Smooth muscle cell (in vitro differentiated cells): ENCODE data around the gene KCNK7. TPM values are rescaled to one million over a fixed set of nuclear protein-coding genes. Genes with fewer than 3 reads are reported as not detected.

Source experiments
- DNase-seq: peaks from one replicate; lab custom pipeline; 2025; ENCODE audit not compliant: unreplicated experiment; lab: John Stamatoyannopoulos, UW
- H2AFZ ChIP-seq: fragments of 200-600 bp; sonication (generic); 2 replicates; pipeline ENCODE4 v1.6.0; 2016; ENCODE audit warnings: antibody characterized with exemption, low read depth, mild to moderate bottlenecking
- H3F3A ChIP-seq: fragments of 200-600 bp; sonication (generic); 2 replicates; pipeline ENCODE4 v1.6.0; 2017; ENCODE audit warnings: antibody characterized with exemption, low read depth
- H3K27ac ChIP-seq: fragments of 200-600 bp; sonication (generic); 2 replicates; pipeline ENCODE4 v1.5.1; 2016; ENCODE audit warnings: low read depth, mild to moderate bottlenecking
- H3K27me3 ChIP-seq: fragments of 200-600 bp; sonication (generic); 2 replicates; pipeline ENCODE4 v1.6.1; 2016; ENCODE audit warnings: low read depth, mild to moderate bottlenecking
- H3K36me3 ChIP-seq: fragments of 200-600 bp; sonication (generic); 2 replicates; pipeline ENCODE4 v1.5.1; 2016; ENCODE audit warnings: low read depth
- H3K4me1 ChIP-seq: fragments of 200-600 bp; sonication (generic); 2 replicates; pipeline ENCODE4 v1.5.1; 2016; ENCODE audit warnings: low read depth
- H3K4me2 ChIP-seq: fragments of 200-600 bp; sonication (generic); 2 replicates; pipeline ENCODE4 v1.6.0; 2016; ENCODE audit warnings: mild to moderate bottlenecking
- H3K4me3 ChIP-seq: fragments of 200-600 bp; sonication (generic); 2 replicates; pipeline ENCODE4 v1.5.1; 2016; ENCODE audit warnings: mild to moderate bottlenecking
- H3K79me2 ChIP-seq: fragments of 200-600 bp; sonication (generic); 2 replicates; pipeline ENCODE4 v1.6.0; 2016; ENCODE audit warnings: low read depth, mild to moderate bottlenecking
- H3K9ac ChIP-seq: fragments of 200-600 bp; sonication (generic); 2 replicates; pipeline ENCODE4 v1.6.0; 2016; ENCODE audit warnings: low read depth
- H3K9me3 ChIP-seq: fragments of 200-600 bp; sonication (generic); replicated peaks from 2 replicates; pipeline ENCODE4 v1.5.1; 2016; ENCODE audit warnings: low read depth
- H4K20me1 ChIP-seq: fragments of 200-600 bp; sonication (generic); 2 replicates; pipeline ENCODE4 v1.6.0; 2016; ENCODE audit warnings: low read depth
- CTCF ChIP-seq: fragments of 200-600 bp; sonication (generic); IDR thresholded peaks from 2 replicates; pipeline ENCODE4 v1.5.1; 2017; ENCODE audit warnings: borderline replicate concordance, mild to moderate bottlenecking, antibody characterized with exemption; ENCODE audit not compliant: insufficient read depth, poor library complexity, severe bottlenecking
- WGBS: methylation state at CpG from one replicate; pipeline ENCODE4 v1.1.7; 2016; ENCODE audit warnings: low lambda C conversion rate; 5-methylcytosine and 5-hydroxymethylcytosine counted together
- polyA plus RNA-seq: library from polyadenylated mRNA; unstranded; fragments of >200 nt; fragmentation: Nextera tagmentation; extraction: Ambion mirVana; gene quantifications from 2 replicates; pipeline ENCODE4 v1.2.1, GENCODE V29; 2016
- total RNA-seq: library from RNA; depleted of rRNA; stranded (reverse); fragments of >200 nt; gene quantifications from 2 replicates; pipeline ENCODE4 v1.2.3, GENCODE V29; 2014

KCNK7 gene
- total and polyA plus RNA-seq, 2 experiments from 2014 or later, result not detected

GRCh38 chr11:65606876-65607613 lies 11.4 kb upstream of the KCNK7 start:
- Histone ChIP-seq H2AFZ (no peak overlapping the region), H3K4me3 (peak overlapping the region; percentile 27), H3K9ac (no peak overlapping the region)

DNA sequence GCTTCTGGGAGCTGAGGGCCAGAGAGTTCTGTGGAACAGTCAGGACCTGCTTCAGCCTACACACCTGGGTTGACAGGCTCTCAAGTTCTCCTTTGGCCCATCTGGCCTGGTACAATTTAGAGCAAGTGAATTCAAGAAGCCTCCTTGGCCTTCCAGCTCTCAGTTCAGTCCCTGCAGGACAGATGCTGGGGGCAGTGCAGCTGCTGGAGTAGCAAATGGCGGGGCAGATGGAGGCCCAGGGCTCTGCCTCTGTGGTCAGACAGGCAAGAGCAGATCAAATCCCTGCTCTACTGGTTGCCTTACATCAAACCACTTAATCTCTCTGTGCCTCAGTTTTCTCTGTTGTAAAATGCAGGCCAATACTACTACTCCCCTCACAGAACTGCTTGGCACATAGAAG lies 8.7 kb upstream of the KCNK7 start:
- peaks cover 5% of the 10 kb centered on the region for H3F3A ChIP-seq
- H3K36me3 ChIP-seq, result peaks cover 3% of the 10 kb centered on the region
- H3K9ac ChIP-seq, result no peak overlapping the region
- DNase-seq, result no peak
- H3K4me3 ChIP-seq, result no peak overlapping the region
- 100% methylated on average over 1 of the region's 1 CpG for WGBS
- no peak overlapping the region for H3K4me2 ChIP-seq
- peaks cover 28% of the 10 kb centered on the region for H4K20me1 ChIP-seq
- H3K27ac ChIP-seq, result no peak overlapping the region
- no peak overlapping the region for H2AFZ ChIP-seq
- no peak for TF ChIP-seq CTCF
- H3K4me1 ChIP-seq, result peaks cover 9% of the 10 kb centered on the region
- H3K27me3 ChIP-seq, result no peaks in the 10 kb centered on the region
- no peaks in the 10 kb centered on the region for H3K9me3 ChIP-seq
- no peaks in the 10 kb centered on the region for H3K79me2 ChIP-seq

More at GRCh38 chr11:65606876-65607613, 11.4 kb upstream of the KCNK7 start:
- Histone ChIP-seq H3K36me3 (peaks cover 3% of the 10 kb centered on the region), H3F3A (peaks cover 5% of the 10 kb centered on the region), H4K20me1 (peaks cover 56% of the 10 kb centered on the region), H3K9me3 (no peaks in the 10 kb centered on the region), H3K79me2 (peaks cover 11% of the 10 kb centered on the region), H3K4me2 (peak overlapping the region; percentile 79), H3K27me3 (no peaks in the 10 kb centered on the region), H3K27ac (peak overlapping the region; percentile 41), H3K4me1 (peaks cover 12% of the 10 kb centered on the region)
- peak; percentile 92 for DNase-seq
- 6% methylated on average over 66 of the region's 67 CpGs for WGBS
- no peak for TF ChIP-seq CTCF

DNA sequence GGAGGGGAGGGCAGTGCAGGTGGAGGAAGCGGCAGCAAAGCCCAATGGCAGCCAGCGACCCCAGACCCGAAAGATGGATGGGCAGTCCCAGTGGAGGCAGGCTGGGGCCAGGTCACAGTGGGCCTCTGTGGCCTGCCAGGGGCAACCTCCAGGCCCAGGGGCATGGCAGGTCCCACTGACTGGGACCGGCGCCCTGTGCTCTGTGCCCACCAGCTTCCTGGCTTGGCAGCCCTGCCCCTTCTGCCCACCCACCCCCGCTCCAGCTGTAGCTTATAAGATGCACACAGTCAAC lies 4.3 kb upstream of the KCNK7 start:
- TF ChIP-seq CTCF, result no peak
- DNase-seq, result no peak
- H3K27ac ChIP-seq, result no peak overlapping the region
- no peaks in the 10 kb centered on the region for H3K36me3 ChIP-seq
- no peak overlapping the region for H3K4me3 ChIP-seq
- H3K9ac ChIP-seq, result no peak overlapping the region
- no peaks in the 10 kb centered on the region for H3K4me1 ChIP-seq
- WGBS, result 99% methylated on average over 6 of the region's 6 CpGs
- no peaks in the 10 kb centered on the region for H3K79me2 ChIP-seq
- no peaks in the 10 kb centered on the region for H3F3A ChIP-seq
- H4K20me1 ChIP-seq, result no peaks in the 10 kb centered on the region
- H3K27me3 ChIP-seq, result no peaks in the 10 kb centered on the region
- H3K9me3 ChIP-seq, result no peaks in the 10 kb centered on the region
- H3K4me2 ChIP-seq, result no peak overlapping the region
- no peak overlapping the region for H2AFZ ChIP-seq
